ENCODE results near the gene MCRS1.
A peak's percentile ranks its signal among the peaks of the same experiment; 100 is the strongest.
"Not testable (repeated sequence)": the region's sequence is repeated elsewhere in the genome, so short reads cannot be mapped to it uniquely, and the experiment has no call there.

Gene MCRS1

GRCh38 chr12:49567611-49568441 is at the start of gene MCRS1:
Gene MCRS1, minus strand, starts transcription at chr12:49568142. Its CDS starts 1,411 bp downstream, at chr12:49566731.
- DNase-seq: peak; percentile 86 to 93

- DNase-seq: no peak
Observed at GRCh38 chr12:49616533-49617219, 48.7 kb upstream of the MCRS1 start.

GRCh38 chr12:49615725-49616124 is 47.8 kb upstream of the MCRS1 start:
- no peak for DNase-seq

- DNase-seq: no peak
Observed at GRCh38 chr12:49612210-49612609, 44.3 kb upstream of the MCRS1 start.

GRCh38 chr12:49610785-49611184 is 42.8 kb upstream of the MCRS1 start:
- not testable (repeated sequence) for DNase-seq

- no peak for DNase-seq
Observed at GRCh38 chr12:49609875-49610154, 41.9 kb upstream of the MCRS1 start.

- no peak for DNase-seq
Observed at GRCh38 chr12:49609059-49609874, 41.3 kb upstream of the MCRS1 start.

- DNase-seq: not testable (repeated sequence)
Observed at GRCh38 chr12:49605539-49605938, 37.6 kb upstream of the MCRS1 start, which contains the start of gene FAM186B. Gene FAM186B, minus strand, starts transcription at chr12:49605639. Its CDS starts 162 bp downstream, at chr12:49605477.

GRCh38 chr12:49604856-49605255 is 36.9 kb upstream of the MCRS1 start:
- no peak for DNase-seq

- DNase-seq: no peak
Observed at GRCh38 chr12:49603721-49604120, 35.8 kb upstream of the MCRS1 start.

- DNase-seq: no peak
Observed at GRCh38 chr12:49599961-49600360, 32.0 kb upstream of the MCRS1 start.

- DNase-seq: no peak
Observed at GRCh38 chr12:49598527-49598926, 30.6 kb upstream of the MCRS1 start.

- no peak for DNase-seq
Observed at GRCh38 chr12:49588721-49589516, 21.0 kb upstream of the MCRS1 start.

- no peak for DNase-seq
Observed at GRCh38 chr12:49588281-49588680, 20.3 kb upstream of the MCRS1 start.

- DNase-seq: no peak
Observed at GRCh38 chr12:49587174-49587908, 19.4 kb upstream of the MCRS1 start.

- DNase-seq: no peak
Observed at GRCh38 chr12:49585477-49586459, 17.8 kb upstream of the MCRS1 start.

- no peak for DNase-seq
Observed at GRCh38 chr12:49584591-49584990, 16.6 kb upstream of the MCRS1 start.

- no peak for DNase-seq
Observed at GRCh38 chr12:49583366-49584094, 15.6 kb upstream of the MCRS1 start.

GRCh38 chr12:49582850-49583249 is 14.9 kb upstream of the MCRS1 start:
- DNase-seq: no peak

GRCh38 chr12:49582201-49582600 is 14.3 kb upstream of the MCRS1 start:
- DNase-seq: no peak

Data from SHP77 (cell line).